GM19025 (cell line): ENCODE results near the gene SLC17A2.
"Not testable (repeated sequence)": the region's sequence is repeated elsewhere in the genome, so short reads cannot be mapped to it uniquely, and the experiment has no call there.

Experiments
- ATAC-seq: cut with Tn5 transposase; IDR thresholded peaks from one replicate; pipeline ENCODE4 v1.9.1; 2021; ENCODE audit warnings: mild to moderate bottlenecking, low read depth, moderate library complexity; ENCODE audit not compliant: unreplicated experiment

SLC17A2 gene

DNA sequence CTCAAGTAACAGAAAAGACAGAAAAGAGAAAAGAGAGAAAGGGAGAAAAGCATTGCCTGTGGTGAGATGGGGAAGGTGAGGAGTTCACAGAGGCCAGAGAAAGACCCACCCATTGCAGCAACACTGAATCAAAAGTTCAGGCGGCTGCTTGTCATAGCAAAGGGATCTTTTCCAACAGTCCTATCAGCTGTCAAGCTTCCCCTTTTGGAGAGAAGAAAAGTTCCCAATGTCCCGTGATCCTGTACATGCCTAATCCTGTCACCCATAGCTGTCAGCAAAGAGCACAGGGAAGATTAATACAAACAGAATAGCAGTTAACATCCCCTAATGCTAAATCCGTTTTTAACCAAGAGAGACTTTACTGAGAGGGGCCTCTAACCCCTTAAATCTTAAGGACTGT is 23.2 kb upstream of the SLC17A2 start:
- no peak for ATAC-seq

DNA sequence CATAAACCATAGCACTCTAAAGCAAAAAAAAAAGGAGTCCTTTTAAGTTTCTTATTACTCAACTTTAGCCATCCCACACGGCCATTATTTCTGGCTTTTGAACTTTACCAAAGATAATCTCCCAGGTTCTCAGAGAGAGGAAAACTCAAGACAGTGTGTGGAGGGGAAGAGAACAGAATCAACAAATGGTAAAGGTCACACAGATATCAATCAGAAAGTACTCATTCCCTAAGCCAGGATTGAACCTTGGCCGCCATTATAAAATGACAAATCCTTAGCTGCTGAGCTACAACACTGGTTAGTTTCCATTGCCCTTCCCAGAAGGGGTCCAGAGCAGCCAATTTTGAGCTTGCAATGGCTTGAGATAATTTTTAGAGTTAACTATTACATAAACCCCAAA is 22.0 kb upstream of the SLC17A2 start:
- no peak for ATAC-seq

DNA sequence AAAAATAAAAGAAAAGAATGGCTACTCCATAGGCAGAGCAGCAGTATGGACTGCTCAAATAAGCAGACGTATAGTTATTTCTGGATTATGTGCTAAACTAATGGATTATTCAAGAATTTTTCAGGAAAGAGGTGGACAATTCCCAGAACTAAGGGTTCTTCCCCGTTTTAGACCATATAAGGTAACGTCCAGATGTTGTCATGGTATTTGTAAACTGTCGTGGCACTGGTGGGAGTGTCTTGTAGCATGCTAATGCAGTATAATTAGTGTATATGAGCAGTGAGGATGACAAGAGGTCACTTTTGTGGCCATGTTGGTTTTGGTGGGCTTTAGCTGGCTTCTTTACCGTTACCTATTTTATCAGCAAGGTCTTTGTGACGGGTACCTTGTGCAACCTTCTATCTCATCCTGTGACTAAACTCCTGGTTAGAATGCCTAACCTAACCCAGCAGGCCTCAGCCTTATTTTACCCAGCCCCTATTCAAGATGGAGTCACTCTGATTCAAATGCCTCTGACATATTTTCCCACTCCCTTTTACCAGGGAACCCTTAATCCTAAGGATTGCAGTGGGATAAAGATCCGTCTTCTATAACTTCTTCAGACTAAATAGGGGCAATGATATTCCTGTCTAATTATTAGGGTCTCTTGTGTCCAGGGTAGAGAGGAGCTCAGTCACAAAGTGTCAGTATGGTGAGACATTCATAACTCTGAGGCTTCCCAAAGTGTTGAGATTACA is 21.0 kb upstream of the SLC17A2 start:
- no peak for ATAC-seq

DNA sequence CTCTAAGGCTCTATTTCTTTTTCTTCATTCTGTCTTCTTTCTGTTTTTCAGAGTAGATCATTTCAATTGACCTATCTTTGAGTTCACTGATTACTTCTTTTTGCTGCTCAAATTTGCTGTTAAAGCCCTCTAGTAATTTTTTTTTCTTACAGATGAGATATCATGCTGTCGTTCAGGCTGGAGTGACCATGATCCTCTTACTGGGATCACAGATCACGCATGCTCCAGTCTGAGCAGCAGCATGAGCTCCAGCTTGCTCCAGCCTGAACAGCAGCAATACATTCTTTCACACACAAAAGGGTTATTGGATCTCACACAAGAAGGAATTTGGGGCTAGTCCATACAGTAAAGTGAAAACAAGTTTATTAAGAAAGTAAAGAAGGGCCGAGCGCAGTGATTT is 19.8 kb upstream of the SLC17A2 start:
- ATAC-seq, result no peak

DNA sequence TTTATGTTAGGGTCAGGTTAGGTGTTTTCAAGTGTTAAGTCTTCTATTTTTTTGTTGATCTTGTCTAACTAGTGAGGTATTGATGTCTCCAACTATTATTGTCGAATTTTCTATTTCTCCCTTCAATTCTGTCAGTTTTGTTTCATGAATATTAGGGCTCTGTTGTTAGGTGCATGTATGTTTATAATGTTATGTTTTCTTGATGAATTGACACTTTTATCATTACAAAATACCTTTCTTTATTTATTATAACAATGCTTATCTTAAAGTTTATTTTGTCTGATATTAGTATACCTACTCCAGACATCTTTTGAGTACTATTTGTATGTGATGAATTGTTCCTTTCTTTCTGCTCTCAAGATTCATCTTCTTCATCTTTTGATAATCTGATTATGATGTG is 19.2 kb upstream of the SLC17A2 start:
- ATAC-seq, result no peak

DNA sequence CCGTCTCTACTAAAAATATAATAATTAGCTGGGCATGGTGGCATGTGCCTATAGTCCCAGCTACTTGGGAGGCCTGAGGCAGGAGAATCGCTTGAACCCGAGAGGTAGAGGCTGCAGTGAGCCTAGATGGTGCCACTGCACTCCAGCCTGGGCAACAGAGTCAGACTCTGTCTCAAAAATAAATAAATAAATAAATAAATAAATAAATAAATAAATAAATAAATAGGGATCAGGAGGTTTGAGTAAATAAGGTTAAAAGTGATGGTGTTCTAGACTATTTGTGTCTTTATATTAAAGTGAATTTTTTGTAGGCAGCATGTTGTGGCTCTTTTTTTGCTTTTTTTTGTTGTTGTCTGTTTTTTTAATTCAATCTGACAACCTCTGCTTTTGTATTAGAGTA is 17.0 kb upstream of the SLC17A2 start:
- not testable (repeated sequence) for ATAC-seq

DNA sequence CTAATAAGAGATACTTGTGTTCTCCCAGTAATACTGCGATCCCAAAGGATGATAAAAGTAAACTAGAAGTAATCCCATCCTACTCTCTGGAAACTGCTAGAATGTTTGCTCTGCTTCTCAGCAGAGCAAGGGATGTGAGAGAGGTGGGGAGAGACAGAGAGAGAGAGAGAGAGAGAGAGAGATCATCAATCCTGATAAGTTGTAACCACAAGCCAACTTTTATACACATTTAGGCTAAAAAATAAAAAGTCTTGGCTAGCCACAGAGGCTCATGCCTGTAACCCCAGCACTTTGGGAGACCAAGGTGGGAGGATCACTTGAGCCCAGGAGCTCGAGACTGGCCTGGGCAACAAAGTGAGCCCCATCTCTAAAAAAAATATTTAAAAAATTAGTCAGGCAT is 16.1 kb upstream of the SLC17A2 start:
- no peak for ATAC-seq

DNA sequence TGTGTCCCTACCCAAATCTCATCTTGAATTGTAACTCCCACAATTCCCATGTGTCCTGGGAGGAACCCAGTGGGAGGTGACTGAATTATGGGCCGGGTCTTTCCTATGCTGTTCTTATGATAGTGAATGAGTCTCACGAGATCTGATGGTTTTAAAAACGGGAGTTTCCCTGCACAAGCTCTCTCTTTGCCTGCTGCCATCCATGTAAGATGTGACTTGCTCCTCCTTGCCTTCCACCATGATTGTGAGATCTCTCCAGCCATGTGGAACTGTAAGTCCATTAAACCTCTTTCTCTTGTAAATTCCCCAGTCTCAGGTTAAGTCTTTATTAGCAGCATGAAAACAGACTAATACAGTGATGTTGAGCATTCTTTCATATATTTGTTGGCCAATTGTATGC is 15.2 kb upstream of the SLC17A2 start:
- ATAC-seq, result not testable (repeated sequence)

DNA sequence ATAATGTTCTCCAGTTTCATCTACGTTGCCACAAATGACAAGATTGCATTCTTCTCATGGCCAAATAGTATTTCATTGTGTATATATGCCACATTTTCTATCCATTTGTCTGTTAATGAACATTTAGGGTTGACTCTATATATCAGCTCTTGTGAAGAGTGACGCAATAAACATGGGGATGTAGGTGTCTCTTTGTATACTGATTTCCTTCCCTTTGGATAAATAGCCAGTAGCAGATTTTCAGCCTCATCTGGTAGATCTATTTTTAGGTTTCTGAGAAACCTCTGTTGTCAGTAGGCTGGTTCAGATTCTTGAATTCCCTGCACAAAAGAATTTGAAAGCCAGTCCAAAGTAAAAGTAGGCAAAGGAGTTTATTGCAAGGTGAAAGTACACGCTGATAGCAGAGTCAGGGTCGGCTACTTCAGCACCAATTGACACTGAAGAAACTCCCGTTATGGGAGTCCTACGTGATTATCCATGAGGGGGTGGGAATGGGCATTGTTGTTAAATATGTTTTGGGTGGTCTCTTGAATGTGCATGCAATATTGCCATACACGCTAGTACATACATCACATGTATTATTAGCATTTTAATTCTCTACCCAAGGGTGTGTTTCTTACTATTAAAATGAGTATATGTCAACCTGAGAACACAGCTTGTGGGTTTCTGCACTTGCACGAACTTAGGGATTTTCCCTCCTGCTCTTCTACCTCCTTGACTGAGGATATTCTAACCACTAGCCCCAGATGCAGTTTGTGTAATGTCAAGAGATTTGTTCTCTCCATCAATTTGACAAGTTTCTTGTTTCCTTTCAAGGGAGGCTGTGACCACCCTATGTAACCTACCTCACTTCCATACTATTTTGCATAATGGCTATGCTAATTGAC is 14.4 kb upstream of the SLC17A2 start:
- ATAC-seq, result peak; percentile 95

DNA sequence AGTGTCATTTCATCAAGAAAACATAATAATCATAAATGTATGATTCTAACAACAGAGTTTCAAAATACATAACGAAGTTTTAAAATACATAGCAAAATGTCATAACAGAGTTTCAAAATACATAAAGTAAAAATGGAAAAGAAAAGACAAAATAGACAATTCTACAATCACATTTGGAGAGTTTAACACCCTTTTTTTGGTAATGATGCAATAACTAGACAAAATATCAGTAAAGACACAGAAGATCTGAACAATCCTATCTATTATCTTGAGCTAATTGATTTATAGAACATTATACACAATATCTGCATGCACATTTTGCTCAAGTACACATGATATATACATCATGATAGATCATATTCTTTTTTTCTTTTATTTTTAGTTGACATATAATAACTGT is 13.4 kb upstream of the SLC17A2 start:
- no peak for ATAC-seq

DNA sequence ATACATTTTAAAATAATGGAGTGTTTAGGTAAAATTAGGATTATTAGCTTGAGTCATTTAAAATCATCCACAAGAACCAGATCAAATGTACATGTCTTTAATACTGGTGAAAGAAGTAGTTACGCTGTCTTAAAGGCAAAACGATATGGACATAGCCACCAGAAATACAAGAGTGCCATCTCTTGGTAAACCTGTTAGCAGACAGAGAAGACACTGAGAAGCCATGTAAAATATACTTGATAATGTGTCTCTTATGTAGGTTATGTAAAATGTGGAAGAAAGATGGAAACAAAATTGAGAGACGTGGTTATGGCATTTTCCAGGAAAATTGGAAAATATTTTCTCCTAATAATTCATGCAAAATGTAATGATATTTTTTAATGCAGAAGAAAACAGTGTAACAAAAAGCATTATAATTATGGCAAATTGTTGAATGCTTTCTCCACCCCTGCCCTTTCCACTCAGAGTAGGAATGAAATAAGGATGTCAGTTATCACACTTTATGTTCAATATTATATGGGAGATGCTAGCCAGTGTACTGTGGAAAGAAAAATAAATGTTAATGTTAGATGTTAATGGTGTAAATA is 12.2 kb upstream of the SLC17A2 start:
- ATAC-seq, result no peak

DNA sequence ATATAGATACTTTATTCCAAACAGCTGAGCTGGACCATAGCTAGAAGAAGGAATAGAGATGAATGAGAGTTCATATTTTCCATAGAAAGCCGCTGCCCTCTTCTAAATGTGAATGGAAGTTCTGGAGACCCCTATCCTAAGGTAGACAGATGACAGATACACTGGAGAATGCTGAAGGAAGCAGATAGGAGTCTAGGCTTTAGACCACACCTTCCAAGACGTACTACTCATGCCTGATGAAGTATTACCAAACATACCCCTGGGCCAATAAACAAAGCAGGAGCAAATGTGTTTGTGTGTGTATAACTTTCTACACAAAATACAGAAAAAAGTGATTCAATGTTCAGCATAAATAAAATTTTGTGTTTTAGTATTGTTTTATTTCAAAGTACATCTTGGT is 9.1 kb upstream of the SLC17A2 start:
- ATAC-seq, result no peak

DNA sequence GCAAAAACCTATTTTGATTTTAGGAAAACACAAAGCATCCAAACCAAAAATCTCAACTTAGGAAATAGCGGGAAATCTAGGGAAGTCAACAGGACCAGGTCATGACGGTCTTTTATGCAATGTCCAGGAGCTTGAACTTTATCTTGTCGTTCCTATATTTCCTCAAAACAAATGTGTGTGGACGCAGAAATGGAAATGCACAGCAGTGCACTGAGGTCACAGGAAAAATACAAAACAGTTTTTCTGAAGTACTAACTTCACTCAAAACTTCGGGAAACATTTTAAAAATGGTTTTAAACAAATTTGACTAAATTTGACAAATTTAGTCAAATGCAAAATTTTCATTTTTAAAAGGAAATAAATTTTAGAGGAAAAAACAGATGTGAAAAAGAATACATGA is 5.5 kb upstream of the SLC17A2 start:
- ATAC-seq, result no peak

DNA sequence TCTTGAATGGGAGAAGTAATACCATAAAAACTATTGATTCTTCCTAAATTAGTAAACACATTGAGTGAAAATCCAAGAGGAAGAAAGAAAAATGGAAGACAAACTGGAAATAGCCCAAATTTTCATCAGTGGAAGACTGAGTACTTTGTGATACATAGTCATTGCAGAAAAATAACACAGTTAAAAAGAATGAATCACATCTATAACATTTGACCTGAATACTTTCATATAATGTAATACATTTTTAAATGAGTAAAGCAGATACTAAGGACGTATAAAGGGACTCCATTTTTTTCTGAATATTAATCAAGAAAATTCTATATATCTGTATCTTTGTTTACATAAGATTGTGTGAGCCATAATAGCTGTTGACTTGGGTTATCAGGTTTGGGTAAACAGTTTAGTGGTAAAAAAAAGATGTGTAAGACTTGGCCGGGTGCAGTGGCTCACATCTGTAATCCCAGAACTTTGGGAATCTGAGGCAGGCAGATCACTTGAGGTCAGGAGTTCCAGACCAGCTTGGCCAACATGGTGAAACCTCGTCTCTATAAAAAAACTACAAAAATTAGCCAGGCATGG is 4.3 kb upstream of the SLC17A2 start:
- no peak for ATAC-seq

DNA sequence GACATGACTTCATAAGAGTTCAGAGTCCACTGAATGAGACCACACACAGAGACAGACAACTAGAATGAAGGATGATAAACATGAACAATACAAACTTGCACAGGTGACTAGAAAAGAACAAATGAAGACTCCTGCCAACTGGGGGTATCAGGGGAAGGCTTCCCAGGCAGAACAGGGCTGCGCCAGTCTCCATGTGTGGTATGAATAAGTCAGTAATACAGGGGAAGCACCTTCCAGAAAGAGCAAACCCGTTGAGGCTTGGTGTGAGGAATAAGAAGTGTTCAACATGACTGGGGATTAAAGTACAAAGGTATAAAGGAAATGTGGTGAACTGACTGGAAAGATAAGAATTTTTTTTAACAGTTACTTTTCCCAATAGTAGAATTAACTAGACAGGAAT is 3.7 kb upstream of the SLC17A2 start:
- ATAC-seq, result no peak

DNA sequence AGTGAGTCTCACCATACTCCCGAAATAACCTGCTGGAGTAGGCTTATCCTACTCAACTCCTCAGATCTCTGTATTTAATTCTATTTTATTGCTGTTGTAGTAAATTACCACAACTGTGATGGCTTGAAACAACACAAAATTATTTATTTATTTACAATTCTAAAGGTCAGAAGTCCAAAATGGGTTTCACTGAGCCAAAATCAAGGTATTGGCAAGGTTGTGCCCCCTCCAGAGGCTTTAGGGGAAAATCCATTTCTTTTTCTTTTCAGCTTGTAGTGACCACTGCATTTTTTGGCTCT is 869 bp upstream of the SLC17A2 start:
- ATAC-seq, result no peak

DNA sequence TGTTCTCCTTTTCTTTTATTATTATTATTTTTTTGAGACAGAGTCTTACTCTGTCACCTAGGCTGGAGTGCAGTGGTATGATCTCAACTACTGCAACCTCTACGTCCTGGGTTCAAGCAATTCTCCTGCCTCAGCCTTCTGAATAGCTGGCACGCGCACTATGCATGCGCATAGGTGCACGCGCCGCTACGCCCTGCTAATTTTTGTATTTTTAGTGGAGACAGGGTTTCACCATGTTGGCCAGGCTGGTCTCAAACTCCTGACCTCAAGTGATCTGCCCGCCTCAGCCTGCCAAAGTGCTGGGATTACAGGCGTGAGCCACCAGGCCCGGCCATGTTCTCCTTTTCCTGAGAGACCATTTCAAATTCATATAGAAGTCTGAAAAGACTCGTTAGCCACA is 706 bp downstream of the SLC17A2 start:
- ATAC-seq, result not testable (repeated sequence)

DNA sequence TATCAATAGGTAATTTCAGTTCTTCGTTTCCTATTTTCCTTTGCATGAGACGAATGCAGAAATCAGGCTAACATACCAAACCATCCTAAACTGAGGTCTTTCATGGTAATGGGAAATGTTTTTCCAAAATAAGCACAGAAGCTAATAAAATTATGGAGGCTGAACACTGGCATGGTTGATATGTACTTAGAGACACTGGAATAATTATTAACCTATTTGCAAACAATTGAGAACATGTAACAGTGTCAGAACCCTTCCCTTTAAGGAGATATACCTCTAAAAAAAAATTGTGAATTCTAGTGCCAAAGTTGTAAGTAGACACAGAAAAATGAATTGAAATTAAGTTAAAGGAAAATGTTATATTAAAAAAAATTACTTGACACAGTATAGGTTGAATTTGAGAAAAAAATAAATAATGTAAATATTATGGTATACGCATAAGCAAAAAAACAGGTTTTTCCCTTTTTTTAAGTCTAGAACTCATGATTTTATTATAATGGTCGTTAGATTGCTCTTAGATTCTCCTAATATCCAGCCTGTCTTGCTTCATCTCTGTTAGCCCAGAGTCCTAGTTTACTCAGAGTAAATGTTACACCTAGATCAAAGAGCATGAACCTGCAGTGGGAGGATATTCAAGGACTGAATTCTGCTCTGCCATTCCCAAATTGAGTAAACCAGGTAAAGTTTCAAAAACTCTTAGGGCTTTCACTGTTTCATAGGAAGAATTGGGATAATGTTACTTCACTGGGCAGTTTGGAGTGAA is 1.7 kb downstream of the SLC17A2 start:
- ATAC-seq, result no peak

DNA sequence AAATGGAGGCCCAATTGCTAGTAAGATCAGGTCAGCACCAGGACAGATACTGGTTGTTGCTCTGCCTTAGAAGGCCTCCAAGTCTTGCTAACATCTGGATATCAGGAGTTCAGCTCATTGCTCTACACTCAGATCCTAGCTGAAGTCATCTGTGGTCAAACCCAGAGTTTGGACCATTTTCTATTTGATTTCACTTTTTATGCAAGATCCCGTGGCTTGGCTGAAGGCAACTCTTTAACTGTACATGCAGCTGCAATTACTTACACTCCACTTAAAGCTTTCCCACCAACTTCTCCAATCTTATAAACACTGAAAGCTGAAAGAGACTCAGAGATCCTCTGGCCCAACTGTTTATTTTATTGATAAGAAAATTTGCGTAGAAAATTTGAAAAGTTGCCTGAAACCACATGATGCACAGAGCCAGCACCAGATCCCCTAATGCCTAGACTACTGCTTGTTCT is 2.7 kb downstream of the SLC17A2 start:
- ATAC-seq, result no peak

DNA sequence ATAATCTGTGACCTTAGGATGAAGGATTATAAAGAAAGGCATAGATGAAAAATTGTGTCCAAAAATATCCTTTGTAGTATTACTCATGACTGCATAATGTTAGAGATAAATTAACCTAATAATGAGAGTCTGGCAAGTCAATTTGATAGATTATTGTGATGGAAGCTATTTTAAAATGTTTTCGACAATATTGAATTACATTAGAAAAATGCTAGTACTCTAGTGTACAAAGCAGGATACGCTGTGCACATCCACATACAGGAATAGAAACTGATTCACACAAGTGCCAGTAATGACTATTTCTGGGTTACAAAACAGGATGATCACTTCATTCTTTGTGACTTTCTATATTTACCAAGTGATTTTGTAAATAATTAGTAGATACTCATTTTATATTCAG is 3.3 kb downstream of the SLC17A2 start:
- ATAC-seq, result no peak

DNA sequence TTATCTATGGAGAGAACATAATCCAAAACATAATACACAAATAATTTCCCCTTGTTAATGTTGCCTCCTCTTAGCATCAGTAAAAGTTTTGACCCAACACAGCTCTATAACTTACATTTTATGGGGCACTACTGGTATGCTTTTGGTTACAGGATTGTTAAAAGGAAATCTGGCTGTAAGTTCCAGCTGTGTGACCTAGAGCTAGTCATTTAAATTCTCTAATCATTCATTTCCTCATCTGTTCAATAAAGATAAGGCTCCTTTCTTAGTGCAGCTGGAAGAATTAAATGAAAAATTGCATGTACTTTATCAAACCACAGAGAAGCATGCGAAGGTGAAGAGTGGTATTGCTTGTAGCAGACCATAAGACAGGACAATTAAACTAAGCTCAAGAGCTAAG is 4.6 kb downstream of the SLC17A2 start:
- ATAC-seq, result no peak
